ENCODE measurements around the gene HGFAC. TPM values are rescaled to one million over a fixed set of nuclear protein-coding genes. Genes with fewer than 3 reads are reported as not detected.

HGFAC gene
- not detected in 2 replicates for total RNA-seq (2014; rRNA removed; shearing (Covaris generic))

DNA sequence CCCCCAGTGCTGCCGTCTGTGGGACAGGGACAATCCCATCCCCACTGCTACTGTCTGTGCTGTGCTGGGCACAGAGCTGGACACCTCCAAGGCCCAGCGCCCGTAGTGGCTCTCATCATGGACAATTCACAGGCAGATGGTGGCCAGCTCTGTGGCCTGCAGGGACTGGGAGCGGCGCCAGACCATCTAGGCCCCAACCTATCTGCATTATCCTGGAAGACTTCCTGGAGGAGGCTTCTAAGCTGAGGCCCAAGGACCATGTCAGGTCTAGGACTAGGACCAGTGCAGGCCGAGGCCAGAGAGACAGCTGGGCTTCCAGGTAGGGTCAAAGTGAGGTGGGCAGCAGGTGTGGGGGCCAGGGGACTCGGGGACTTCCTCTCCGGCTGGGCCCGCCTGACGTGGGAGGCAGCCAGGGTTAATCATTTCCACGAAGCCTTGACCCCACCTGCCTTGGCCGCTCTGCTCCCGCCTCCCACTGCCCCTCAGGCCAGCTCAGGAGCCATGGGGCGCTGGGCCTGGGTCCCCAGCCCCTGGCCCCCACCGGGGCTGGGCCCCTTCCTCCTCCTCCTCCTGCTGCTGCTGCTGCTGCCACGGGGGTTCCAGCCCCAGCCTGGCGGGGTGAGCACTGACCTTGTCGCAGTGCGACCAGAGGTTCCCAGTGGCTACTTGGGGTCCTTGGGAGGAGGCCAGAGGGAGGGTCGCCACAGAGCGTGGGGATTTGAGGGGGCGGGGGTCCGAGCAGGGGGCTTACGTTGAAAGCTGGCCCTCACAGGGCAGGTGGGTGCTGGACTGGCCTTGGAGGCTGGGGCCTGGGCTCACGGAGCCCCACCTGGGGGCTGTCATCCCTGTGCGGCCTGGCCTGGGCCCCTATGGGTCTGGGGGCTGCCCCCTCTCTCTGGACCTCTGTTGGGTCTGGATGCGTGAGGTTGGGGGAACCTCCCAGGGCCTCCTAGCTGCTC, at the start of gene HGFAC:
TSS of gene HGFAC (plus strand) at position 468 of the 959 bp plus-strand sequence. CDS start at position 502, 34 bp downstream.
- in situ Hi-C loops (cut with HindIII; ENCODE audit: low sequenced_read_pairs), result no loop called here
- peak; percentile 51 for DNase-seq (ENCODE audit: low spot score)

DNA sequence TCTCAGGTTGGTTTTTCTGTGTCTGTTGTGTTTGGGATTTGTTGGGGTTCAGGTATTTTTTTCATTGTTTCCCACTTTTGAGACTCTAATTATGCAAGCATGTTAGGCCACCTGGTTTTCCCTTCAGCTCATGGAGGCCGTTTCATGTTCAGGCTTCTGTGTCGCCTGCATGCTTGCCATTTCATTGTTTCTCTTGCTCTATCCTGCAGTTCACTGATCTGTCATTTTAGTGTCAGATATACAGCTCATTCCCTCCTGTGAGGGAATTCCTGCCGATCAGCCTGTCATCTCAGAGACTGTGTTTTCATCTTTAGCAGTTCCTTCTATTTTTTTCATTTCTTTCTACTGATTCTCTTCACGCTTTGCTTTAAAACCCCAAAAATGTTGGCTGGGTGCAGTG, 49.4 kb upstream of the HGFAC start:
- no peak for DNase-seq (ENCODE audit: low spot score)

DNA sequence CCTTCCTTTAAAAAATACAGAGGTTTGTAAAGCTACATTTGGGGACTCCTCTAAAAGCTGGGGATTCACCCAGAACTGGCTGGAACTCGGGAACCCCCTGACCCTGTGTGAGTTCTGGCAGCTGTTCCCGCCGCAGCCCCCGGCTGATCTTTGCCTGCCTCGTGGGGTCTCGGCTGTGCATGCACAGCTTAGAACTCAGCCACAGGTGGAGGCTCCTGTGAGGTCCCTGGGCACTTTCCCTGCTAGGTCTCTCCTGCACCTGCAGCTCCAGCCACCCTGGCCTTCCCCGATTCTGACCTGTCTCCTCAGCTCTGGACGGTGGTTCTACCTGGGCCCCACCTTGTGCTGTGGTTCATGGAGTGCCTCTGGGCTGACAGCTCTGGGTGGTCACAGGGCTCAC, 48.6 kb upstream of the HGFAC start:
- no peak for DNase-seq (ENCODE audit: low spot score)

More for the DNA sequence above, 49.4 kb upstream of the HGFAC start:
- in situ Hi-C loops (cut with HindIII; ENCODE audit: low sequenced_read_pairs), result no loop called here

DNA sequence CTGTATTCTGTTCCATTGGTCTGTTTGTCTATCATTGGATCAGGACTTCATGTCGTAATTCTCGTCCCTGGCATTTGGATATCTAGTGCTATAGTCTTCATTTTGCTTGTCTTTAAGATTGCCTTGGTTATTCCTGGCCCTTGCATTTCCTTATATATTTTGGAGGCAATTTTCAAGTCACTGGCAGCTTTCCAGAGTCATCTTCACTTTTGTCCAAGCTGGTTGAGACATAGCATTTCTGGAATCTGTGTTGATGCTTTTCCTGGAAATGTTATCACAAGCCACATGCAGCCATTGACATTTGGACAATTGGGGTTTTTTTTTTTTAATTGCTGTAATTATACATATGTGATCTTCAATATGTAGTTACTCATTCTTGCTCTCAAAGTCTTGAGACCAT, 45.2 kb upstream of the HGFAC start:
- DNase-seq (ENCODE audit: low spot score), result no peak
- in situ Hi-C loops (cut with HindIII; ENCODE audit: low sequenced_read_pairs), result no loop called here

More for the DNA sequence above, 48.6 kb upstream of the HGFAC start:
- in situ Hi-C loops (cut with HindIII; ENCODE audit: low sequenced_read_pairs), result no loop called here

DNA sequence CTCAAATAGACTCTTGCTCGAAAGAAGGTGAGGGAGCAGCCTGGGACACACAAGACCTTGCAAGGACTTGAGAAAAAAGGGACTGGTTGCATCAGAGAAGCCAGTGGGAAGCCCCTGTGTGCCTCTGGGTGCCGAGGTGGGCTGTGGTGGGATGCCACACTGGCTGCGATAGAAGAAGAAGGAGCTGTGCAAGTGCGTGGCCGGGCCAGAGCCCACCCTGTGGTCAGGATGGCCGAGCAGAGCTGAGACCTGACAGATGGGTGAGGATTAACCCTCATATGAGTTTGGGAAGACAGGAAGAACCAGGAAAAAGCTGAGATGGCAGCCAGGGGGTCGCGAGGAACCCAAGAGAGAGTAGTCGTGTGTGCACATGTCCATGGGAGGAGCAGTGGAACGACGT, 44.6 kb upstream of the HGFAC start:
- in situ Hi-C loops (cut with HindIII; ENCODE audit: low sequenced_read_pairs), result no loop called here
- no peak for DNase-seq (ENCODE audit: low spot score)

DNA sequence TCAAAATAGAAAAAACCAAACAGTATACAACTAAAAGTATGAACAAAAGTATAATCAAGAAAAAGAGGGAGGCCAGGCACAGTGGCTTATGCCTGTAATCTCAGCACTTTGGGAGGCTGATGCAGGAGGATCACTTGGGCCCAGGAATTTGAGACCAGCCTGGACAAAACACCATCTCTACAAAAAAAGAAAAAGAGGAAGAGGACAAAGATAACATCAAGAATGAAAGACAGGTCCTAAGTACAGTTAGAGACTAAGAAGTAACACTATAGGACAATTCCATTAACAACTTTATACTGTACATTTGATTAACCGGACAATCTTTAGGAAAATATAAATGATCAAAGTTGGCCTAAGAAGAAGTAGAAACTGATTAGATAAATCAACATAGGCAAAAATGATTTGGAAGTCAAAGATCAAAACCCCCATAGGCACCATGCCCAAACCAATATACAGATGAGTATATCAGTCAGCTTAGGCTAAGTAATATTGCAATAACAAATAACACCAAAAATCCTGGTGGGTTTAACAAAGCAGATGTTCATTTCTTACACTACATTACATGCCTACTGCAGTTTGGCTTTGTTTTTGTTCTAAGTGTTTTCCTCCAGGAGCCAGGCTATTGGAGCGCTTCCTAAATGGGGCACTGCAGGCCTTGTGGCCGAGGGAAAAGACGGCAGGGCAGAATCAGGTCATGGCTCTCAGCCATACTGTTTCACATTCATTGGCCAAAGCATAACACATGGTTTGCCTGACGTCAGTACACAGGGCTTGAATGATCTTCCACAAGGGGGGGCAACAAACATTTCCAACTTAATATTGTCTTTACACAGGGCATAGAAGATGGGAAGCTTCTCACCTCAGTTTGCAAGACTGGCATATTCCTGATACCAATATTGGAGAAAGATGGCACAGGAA, 42.2 kb upstream of the HGFAC start:
- in situ Hi-C loops (cut with HindIII; ENCODE audit: low sequenced_read_pairs), result no loop called here
- peak; percentile 86 for DNase-seq (ENCODE audit: low spot score)

DNA sequence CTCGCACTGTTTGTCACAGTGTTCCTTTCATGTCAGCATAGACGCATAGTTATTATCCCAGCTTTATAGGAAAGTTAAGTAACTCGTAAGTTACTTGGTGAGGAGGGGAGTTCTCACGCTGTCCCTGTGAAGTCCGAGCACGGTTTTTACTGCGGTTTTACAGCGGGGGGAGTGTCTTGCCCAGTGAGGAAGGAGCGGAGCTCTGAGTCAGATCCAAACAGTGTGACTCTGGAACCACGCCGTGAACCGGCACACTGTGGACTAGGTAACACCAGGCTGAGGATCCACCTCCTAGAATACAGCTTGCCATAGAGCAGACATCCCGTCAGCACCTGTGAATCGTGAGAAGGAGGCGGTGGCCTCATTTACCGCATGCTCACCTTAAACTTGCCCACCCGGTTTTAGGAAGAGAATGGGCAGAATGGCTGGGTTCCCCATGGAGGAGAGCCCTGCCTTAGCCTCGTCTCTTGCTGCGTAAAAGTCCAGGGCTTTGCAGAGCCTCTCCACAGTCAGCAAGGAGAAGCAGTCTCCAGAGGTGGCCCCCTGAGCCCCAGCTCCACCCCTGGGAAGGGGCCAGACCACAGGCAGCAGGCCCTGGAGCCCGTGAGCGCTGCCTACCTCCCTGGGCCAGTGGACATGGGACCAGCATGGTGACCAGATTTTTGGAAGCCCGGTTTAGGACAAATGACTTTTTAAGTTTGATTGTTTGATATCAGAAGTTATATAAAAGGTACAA, 40.2 kb upstream of the HGFAC start:
- in situ Hi-C loops (cut with HindIII; ENCODE audit: low sequenced_read_pairs), result no loop called here
- no peak for DNase-seq (ENCODE audit: low spot score)

DNA sequence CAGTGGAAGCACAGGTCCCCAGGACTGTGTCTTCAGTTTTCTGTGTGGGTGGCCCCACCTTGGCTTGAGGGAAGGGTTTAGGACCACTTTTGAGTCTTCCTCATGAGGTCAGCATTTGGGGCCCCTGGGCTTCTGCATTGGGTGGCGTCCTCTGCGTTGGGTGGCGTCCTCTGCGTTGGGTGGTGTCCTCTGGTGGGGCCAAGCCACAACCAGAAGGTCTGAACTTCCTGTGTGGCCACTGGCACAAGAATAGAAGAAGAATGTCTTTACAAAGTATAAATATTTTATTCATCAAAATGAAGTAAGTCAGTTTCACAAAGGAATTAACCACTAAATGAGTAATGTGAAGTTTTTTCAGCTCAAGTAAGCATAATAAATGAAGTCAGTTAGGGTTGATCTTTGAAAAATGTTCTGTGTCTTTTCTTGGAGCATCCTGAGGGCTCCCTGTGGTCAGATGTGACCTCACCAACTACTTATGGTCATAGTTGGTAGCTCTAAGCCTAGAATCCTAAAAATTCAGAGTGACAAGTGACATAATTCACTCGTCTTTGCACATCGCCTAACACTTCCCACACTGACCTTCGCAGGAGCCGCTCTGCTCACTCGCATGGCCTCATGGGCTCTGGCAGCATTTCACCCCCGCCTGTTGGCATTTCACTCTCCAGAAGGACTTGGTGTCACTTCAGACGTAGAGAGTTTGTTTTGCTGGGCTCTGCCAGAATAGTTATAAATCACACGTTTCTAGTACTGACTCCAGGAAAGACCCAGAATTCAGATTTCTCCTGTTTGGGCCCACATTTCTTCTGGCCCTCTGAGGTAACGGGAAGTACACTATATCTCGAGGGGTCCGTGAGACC, 39.0 kb upstream of the HGFAC start:
- in situ Hi-C loops (cut with HindIII; ENCODE audit: low sequenced_read_pairs), result no loop called here
- DNase-seq (ENCODE audit: low spot score), result no peak

DNA sequence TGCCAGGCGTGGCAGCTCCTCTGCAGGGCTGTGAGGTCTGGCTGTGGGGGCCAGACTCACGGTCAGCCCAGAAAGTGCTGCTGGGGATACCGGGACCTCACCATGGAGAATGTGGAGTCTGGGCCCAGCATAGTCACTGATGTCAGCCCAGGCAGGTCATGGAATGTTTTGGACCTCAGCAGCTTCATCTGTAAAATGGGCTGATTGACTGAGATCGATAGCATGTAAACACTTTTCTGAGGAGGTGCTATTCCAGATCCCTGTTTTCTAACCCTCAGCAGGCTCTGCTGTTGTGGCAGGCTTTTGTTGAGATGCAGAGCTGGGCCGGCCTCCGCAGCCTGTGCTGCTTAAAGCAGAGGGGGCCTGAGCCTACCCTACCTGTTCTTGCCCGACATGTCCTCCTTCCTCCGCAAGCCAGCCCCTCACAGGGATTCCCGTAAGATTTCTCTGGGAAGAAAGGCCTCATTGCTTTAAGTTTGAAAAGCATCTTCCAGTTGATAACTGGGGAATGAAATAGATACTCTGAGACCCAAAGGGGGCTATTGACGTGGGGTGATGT, 38.3 kb upstream of the HGFAC start:
- no peak for DNase-seq (ENCODE audit: low spot score)
- in situ Hi-C loops (cut with HindIII; ENCODE audit: low sequenced_read_pairs), result no loop called here

DNA sequence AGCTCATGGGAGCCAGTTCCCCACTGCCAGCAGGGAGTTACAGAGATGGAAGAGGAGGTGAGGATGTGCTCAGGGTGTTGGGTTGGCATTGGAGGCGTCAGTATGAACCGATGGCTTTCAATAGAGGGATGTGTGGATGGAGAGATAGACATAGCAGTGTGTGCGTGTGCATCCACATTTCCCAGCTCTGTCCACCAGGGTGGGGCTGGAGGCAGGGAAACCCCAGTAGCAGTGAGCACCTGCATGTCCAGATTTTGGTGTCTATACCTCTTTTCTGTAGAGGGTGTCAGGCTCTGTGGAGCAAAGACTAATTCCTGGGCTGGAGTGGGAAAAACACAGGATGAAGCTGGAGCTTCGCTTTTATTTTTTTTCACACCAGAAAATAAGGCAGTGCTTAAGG, 37.2 kb upstream of the HGFAC start:
- DNase-seq (ENCODE audit: low spot score), result no peak
- in situ Hi-C loops (cut with HindIII; ENCODE audit: low sequenced_read_pairs), result no loop called here

DNA sequence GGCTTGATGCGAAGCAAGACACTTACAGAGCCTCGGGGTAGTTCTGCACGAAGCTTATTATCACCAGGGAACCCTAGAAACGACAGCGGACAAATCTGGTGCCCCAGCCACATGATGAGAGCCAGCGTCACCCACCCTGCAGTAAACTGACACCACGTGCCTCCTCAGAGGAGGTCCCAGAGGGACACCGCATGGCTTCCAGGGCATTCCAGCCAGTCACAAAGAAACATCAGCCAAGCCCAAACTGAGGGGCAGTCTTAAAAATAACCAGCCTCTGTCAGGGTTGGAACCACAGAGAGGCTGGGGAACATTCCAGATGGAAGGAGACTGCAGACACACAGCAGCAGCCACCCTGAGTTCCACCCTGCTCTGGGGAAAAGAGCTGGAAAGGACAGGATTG, 36.6 kb upstream of the HGFAC start:
- in situ Hi-C loops (cut with HindIII; ENCODE audit: low sequenced_read_pairs), result no loop called here
- no peak for DNase-seq (ENCODE audit: low spot score)

DNA sequence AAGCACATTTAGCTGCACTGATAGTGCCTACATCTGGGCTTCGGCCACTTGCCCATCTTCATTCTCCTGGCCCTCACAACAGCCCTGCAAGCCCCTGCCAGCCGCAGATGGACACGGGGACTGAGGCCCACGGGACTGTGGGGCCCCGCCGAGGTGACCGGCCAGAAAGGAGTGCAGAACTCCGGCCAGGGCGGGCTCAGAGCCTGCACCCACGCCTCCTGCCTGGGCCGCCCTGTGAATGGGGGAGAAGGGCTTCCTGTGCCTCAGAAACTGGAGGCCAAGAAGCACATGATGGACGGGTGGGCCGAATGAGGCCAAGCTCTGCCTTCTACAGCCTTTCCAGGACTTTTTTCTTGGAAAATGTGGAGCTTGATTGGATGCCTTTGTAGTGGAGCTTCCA, 35.7 kb upstream of the HGFAC start:
- in situ Hi-C loops (cut with HindIII; ENCODE audit: low sequenced_read_pairs), result no loop called here
- DNase-seq (ENCODE audit: low spot score), result no peak

DNA sequence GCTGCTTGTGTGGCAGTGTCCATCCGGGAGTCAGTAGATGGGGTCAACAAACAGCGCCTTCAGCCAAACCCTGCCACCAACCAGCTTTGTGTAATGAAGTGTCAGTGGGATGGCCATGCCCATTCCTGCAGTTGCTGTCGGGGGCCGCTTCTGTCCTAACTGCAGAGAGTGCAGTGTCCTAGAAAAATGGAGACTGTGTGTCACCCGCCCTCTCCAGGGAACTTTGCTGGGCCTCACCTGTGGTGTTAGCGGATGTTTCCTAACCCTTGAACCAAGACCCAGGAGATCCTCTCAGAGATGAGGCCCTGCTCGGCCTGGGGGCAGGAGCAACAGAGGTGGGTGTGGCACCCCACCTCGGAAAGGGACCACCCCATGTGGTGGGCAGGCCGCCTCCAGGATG, 35.3 kb upstream of the HGFAC start:
- in situ Hi-C loops (cut with HindIII; ENCODE audit: low sequenced_read_pairs), result no loop called here
- no peak for DNase-seq (ENCODE audit: low spot score)

DNA sequence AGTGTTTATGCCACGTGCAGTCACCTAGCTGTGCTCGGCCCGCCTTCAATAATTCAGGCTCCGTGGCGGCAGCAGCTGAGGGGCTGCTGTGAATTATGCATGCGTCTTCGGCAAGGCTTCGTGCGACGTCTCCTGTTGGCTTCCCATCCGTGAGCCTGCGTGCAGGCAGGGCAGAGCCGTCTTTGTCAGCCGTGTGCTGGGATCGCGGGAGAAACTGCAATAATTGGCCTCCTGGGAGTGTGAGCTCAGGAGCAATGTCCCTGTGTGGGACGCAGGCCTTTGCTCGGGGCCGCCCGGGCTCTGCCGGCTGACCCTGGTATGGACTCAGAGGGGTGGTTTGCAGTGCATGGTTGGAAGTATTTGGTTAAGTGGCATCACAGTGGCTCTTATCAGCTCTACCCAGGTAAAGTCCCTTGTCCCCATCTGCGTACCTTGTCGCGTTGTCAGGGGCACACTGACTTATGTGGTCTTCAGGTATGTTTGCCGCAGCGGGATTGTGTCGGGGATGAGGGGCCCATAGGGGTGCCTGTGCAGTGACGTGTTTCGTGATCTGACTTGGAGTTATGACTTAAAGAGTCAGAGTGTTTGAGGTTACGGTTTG, 34.5 kb upstream of the HGFAC start:
- DNase-seq (ENCODE audit: low spot score), result peak; percentile 36
- in situ Hi-C loops (cut with HindIII; ENCODE audit: low sequenced_read_pairs), result no loop called here

DNA sequence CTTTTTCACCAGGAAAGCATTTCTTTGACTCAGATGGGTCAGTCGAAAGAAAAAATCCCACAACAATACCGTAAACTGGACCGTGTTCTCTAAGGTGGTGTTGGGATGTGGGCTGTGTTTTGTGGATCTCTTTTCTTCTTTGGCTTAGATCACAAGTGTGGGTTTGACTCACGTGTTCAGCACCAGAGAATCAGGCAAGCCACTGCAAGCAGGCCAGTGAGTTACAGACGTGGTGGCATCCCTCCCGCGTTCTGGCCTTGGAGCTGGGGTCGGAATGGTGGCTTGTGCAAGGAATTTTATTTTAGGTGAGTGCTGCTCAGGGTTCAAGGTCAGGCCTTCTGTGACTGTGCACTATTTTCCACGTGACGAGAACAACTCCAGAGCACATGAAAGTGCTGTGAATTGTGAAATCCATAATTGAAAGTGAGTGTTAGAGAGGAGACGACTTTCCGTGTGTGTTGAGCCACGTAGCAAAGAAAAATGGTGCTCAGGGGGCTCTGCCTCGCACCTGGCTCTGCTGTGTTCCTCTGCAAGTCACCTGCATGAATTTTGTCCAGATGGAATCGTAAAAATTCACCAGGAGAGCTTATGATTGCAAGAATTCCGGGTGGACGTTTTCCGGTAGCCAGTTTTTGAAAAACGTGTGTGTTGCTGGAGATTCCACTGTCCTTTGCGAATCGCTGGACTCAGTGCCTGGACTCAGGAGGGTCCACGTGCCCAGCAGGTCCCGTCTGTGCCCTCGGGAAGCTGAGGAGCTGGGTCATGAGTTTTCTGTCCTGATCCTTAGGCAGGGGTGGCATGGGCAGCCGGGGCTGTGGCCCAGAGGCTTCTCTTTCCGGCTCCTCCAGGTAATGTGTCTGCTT, 33.6 kb upstream of the HGFAC start:
- in situ Hi-C loops (cut with HindIII; ENCODE audit: low sequenced_read_pairs), result no loop called here
- DNase-seq (ENCODE audit: low spot score), result no peak

DNA sequence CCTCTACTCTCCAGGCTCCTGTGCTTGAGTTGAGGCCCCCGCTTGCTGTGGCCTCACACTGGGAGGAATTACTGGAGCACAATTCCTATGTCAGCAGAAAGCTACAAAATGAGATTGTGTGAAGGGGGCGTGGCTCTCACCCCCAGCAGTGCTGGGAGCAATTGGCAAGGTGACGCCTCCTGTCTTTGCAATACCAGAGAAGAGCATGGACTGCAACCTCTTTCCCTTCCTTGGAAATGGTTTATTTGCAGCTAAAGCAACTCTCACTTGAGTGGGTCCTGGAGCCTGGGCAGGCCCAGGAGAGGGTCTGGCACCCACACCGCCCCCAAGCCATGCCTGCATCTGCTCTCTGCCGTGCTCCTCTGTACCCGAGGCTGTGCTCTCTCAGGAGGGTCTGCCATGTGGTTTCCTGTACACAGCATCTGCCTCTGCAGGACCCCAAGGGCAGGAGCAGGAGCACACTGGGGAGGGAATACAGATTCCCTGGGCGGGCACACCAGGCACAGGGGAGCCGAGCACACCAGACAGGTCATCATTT, 32.9 kb upstream of the HGFAC start:
- DNase-seq (ENCODE audit: low spot score), result peak; percentile 25
- in situ Hi-C loops (cut with HindIII; ENCODE audit: low sequenced_read_pairs), result no loop called here

Data from G401 (cell line).